Gastrocnemius medialis (tissue), 4 donors: ENCODE results near the gene MCFD2. TPM values are rescaled to one million over a fixed set of nuclear protein-coding genes. Genes with fewer than 3 reads are reported as not detected.

Experiments
- ATAC-seq, 2 donors: fragments of 150-250 bp; one replicate each; pipeline ENCODE4 v1.9.1; 2016
- DNase-seq, 2 donors: peaks; one replicate each; pipeline ENCODE4 v3.0.0-alpha.2; 2019
- H3K27ac ChIP-seq, 4 donors: fragments of 200-600 bp; sonication (generic); 1 replicate in 1 of 4; 2 replicates in 3 of 4; pipeline ENCODE4 v1.5.1; 2016 to 2018; ENCODE audit warnings: mild to moderate bottlenecking in 2 of 4, moderate library complexity in 1 of 4
- H3K27me3 ChIP-seq, 3 donors: fragments of 200-600 bp; sonication (generic) in 2 of 3; 1 replicate in 1 of 3; 2 replicates in 2 of 3; pipeline versions ENCODE4 v1.5.1 to v1.6.0; 2016 to 2019; ENCODE audit warnings: mild to moderate bottlenecking in 1 of 3, moderate library complexity in 1 of 3
- H3K36me3 ChIP-seq, 2 donors: fragments of 200-600 bp; sonication (generic) in 1 of 2; one replicate each; pipeline ENCODE4 v1.5.1; 2017 to 2018
- H3K4me1 ChIP-seq, 2 donors: fragments of 200-600 bp; sonication (generic) in 1 of 2; one replicate each; pipeline ENCODE4 v1.5.1; 2016 to 2017; ENCODE audit warnings: mild to moderate bottlenecking in 2 of 2
- H3K4me3 ChIP-seq, 4 donors: fragments of 200-600 bp; sonication (generic) in 3 of 4; 1 replicate in 1 of 4; 2 replicates in 3 of 4; pipeline ENCODE4 v1.5.1; 2016 to 2019; ENCODE audit warnings: mild to moderate bottlenecking in 2 of 4
- H3K9me3 ChIP-seq, 3 donors: fragments of 200-600 bp; sonication (generic) in 2 of 3; 1 replicate in 1 of 3; 2 replicates in 2 of 3; pipeline ENCODE4 v1.5.1; 2016 to 2019
- POLR2A ChIP-seq, 2 donors: fragments of 450-650 bp; IDR thresholded peaks; one replicate each; pipeline ENCODE4 v1.6.1; 2017; ENCODE audit warnings: antibody characterized with exemption in 2 of 2, mild to moderate bottlenecking in 2 of 2, moderate library complexity in 2 of 2
- in situ Hi-C, 4 donors: fragments of 200-750 bp; cut with MboI; loops; one replicate each; pipeline versions ENCODE4 v1.15.0 to v1.8.0; 2017; ENCODE audit warnings: low sequenced_read_pairs in 4 of 4
- intact Hi-C: fragments of 100-400 bp; cut with DNase I; formaldehyde crosslinking; loops from one replicate; pipeline ENCODE4 v1.15.1; 2023; ENCODE audit warnings: low total_unique reads
- total RNA-seq, 4 donors: library from RNA; depleted of rRNA; stranded (reverse); fragments of >200 nt; gene quantifications; one replicate each; pipeline versions ENCODE4 v1.1.0 to v1.2.3, GENCODE V29; 2016
- TF ChIP-seq, protein P1 (sequence below), 5 experiments: fragments of 450-650 bp in 3 of 5; fragments of 200-600 bp in 2 of 5; sonication (generic) in 2 of 5; IDR thresholded peaks in 4 of 5; conservative IDR thresholded peaks in 1 of 5; 1 replicate in 4 of 5; 2 replicates in 1 of 5; pipeline ENCODE4 v1.5.1; 2016 to 2019; ENCODE audit warnings: antibody characterized with exemption in 5 of 5, mild to moderate bottlenecking in 3 of 5, moderate library complexity in 3 of 5

Gene MCFD2
- total RNA-seq, 4 donors from 2014 or later = 87.9 to 182 (median 106) TPM

- no peaks in the 10 kb centered on the region for H3K27me3 ChIP-seq
- peaks cover 4% of the 10 kb centered on the region in 2 donors for H3K4me1 ChIP-seq
- no peak for DNase-seq
- H3K36me3 ChIP-seq = no peaks in the 10 kb centered on the region
- intact Hi-C loops = no loop called here
- TF ChIP-seq, protein P1, sequence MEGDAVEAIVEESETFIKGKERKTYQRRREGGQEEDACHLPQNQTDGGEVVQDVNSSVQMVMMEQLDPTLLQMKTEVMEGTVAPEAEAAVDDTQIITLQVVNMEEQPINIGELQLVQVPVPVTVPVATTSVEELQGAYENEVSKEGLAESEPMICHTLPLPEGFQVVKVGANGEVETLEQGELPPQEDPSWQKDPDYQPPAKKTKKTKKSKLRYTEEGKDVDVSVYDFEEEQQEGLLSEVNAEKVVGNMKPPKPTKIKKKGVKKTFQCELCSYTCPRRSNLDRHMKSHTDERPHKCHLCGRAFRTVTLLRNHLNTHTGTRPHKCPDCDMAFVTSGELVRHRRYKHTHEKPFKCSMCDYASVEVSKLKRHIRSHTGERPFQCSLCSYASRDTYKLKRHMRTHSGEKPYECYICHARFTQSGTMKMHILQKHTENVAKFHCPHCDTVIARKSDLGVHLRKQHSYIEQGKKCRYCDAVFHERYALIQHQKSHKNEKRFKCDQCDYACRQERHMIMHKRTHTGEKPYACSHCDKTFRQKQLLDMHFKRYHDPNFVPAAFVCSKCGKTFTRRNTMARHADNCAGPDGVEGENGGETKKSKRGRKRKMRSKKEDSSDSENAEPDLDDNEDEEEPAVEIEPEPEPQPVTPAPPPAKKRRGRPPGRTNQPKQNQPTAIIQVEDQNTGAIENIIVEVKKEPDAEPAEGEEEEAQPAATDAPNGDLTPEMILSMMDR (IDR thresholded peaks at IDR 0.05 in 4 of 5, conservative IDR thresholded peaks at IDR 0.05 in 1 of 5) = no peak
- no peak for TF ChIP-seq POLR2A (IDR thresholded peaks at IDR 0.05)
- peak in 1 of 2 donors; percentile 49 for ATAC-seq
- in situ Hi-C loops = loop anchor here in 1 of 4 donors (10.0 kb wide), 1 partner anchor 259 kb away; no protein-coding TSS in a partner anchor
- H3K27ac ChIP-seq = no peak overlapping the region
- H3K4me3 ChIP-seq = no peak overlapping the region
- H3K9me3 ChIP-seq = no peaks in the 10 kb centered on the region
Observed at GRCh38 chr2:46893269-46893939, 22.2 kb downstream of the MCFD2 start.

DNA sequence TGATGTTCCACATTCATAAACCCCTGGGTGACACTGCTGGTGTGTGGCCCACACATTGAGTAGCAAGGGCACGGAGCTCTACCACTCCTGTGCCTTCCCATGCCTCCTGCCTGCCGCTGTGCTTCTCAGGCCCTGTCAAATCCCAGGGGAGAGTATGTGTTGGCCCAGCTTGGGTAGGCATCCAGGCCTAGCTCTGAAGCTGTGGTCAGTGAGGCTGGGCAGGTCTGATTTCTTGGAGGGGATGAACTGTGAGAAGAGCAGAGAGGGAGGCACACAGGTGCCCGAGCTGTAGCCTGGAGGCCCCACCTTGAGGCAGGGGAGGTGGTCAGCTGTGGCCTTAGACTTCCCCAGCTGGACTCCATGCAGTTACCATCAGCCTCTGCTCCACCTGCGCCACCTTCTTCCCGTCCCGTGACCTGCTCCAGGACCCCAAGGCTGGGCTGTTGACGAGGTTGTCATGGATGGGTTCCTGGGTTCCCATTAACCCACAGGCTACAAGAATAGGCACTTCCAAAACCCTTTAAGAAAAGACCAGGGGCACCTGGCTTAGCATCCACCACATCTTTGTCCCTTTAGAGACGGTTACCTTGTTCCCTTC is 23.6 kb downstream of the MCFD2 start:
- TF ChIP-seq, protein P1 (IDR thresholded peaks at IDR 0.05 in 4 of 5, conservative IDR thresholded peaks at IDR 0.05 in 1 of 5) = no peak
- no peak for TF ChIP-seq POLR2A (IDR thresholded peaks at IDR 0.05)
- Histone ChIP-seq H3K27me3 (no peaks in the 10 kb centered on the region), H3K4me3 (no peak overlapping the region), H3K4me1 (peaks cover 4% of the 10 kb centered on the region in 2 donors), H3K36me3 (no peaks in the 10 kb centered on the region), H3K9me3 (no peaks in the 10 kb centered on the region), H3K27ac (no peak overlapping the region)
- in situ Hi-C loops (loop anchor here in 1 of 4 donors (10.0 kb wide), 1 partner anchor 257 kb away; no protein-coding TSS in a partner anchor), intact Hi-C loops (no loop called here)
- no peak for DNase-seq
- ATAC-seq = no peak

DNA sequence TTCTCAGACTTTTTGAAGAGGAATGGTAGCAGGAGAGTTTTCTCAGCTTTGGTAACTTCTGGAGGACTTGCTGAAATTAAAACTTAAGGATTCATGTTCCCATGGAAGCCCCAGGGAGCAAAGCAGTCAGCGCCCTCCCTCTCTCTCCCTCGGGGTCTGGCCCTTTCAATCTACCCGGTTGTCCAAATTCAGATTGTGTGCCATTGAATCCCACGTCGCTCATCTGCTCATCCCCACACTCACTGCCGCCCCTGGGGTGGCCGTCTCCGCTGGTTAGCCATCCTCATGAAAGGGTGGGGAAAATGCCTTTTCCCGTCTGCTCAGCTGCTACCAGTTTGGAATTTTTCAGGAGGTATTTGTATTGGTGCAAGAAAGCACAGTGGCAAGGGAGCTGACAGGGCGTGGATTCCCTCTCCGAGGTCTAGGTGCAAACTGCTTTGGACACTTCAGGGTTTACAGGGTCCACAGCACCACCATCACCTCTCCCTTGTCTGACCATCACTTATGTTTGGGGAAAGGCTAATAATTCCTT is 27.1 kb downstream of the MCFD2 start:
- Histone ChIP-seq H3K27me3 (no peaks in the 10 kb centered on the region), H3K4me1 (peaks cover 4% of the 10 kb centered on the region in 2 donors), H3K9me3 (no peaks in the 10 kb centered on the region), H3K36me3 (no peaks in the 10 kb centered on the region), H3K27ac (no peak overlapping the region), H3K4me3 (no peak overlapping the region)
- ATAC-seq = no peak
- in situ Hi-C loops = loop anchor here in 1 of 4 donors (5.0 kb wide), 1 partner anchor 251 kb away; no protein-coding TSS in a partner anchor
- TF ChIP-seq, protein P1 (IDR thresholded peaks at IDR 0.05 in 4 of 5, conservative IDR thresholded peaks at IDR 0.05 in 1 of 5) = no peak
- TF ChIP-seq POLR2A (IDR thresholded peaks at IDR 0.05) = no peak
- intact Hi-C loops = loop anchor here (2.0 to 5.0 kb wide), 2 partner anchors 236 to 256 kb away; no protein-coding TSS in a partner anchor
- DNase-seq = no peak

- Histone ChIP-seq H3K36me3 (no peaks in the 10 kb centered on the region), H3K27ac (no peak overlapping the region), H3K4me3 (no peak overlapping the region), H3K4me1 (peaks cover 4 to 13% of the 10 kb centered on the region in 2 donors), H3K27me3 (no peaks in the 10 kb centered on the region), H3K9me3 (no peaks in the 10 kb centered on the region)
- intact Hi-C loops (loop anchor here (5.0 kb wide), 1 partner anchor 235 kb away; no protein-coding TSS in a partner anchor), in situ Hi-C loops (loop anchor here in 1 of 4 donors (5.0 kb wide), 1 partner anchor 250 kb away; no protein-coding TSS in a partner anchor)
- ATAC-seq (no peak), DNase-seq (no peak)
- TF ChIP-seq, protein P1 (IDR thresholded peaks at IDR 0.05 in 4 of 5, conservative IDR thresholded peaks at IDR 0.05 in 1 of 5) = no peak
Observed at GRCh38 chr2:46887028-46887885, 28.3 kb downstream of the MCFD2 start.
